NCI-H2107 treated with DMSO at 0.1 percent for 48 hours (cell line): Measurements from ENCODE around the gene ATAD3A.
"Not testable (repeated sequence)": the region's sequence is repeated elsewhere in the genome, so short reads cannot be mapped to it uniquely, and the experiment has no call there.

ENCODE experiments used
- DNase-seq: peaks from one replicate; lab custom pipeline; 2025; ENCODE audit not compliant: unreplicated experiment; lab: John Stamatoyannopoulos, UW

ATAD3A gene

DNA sequence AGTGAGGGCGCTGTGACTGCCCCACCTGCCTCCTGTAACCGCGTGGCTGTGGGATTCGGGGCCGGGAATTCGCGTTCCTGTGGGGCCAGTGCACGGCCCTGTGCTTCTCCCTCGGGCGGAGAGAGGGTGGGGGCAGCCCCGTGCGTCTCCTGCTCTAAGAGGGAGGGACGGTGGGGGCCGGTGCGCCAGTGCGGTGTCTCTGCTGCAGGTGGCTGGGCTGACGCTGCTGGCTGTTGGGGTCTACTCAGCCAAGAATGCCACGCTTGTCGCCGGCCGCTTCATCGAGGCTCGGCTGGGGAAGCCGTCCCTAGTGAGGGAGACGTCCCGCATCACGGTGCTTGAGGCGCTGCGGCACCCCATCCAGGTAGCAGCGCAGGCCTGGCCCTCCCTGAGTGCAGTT is 10.6 kb downstream of the ATAD3A start:
- DNase-seq: not testable (repeated sequence)

DNA sequence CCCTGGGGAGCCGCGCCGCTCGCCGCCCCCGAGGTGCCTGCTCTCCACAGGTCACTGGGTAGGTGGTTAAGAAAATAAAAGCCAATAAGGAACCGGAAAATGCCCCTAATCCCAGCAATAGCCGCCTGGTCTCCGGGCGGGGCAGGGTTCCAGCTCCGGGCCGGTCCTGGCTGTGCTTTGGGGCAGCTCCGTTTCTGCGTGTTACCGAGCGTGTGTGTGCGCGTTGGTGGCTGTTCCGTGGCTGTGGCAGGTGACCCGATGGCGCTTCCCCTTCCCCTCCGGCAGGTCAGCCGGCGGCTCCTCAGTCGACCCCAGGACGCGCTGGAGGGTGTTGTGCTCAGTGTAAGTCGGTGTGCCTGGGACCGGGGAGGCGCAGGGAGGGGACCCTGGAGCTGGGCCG is 11.3 kb downstream of the ATAD3A start:
- DNase-seq: not testable (repeated sequence)

- not testable (repeated sequence) for DNase-seq
Measured at GRCh38 chr1:1523651-1524050, 11.7 kb downstream of the ATAD3A start.

DNA sequence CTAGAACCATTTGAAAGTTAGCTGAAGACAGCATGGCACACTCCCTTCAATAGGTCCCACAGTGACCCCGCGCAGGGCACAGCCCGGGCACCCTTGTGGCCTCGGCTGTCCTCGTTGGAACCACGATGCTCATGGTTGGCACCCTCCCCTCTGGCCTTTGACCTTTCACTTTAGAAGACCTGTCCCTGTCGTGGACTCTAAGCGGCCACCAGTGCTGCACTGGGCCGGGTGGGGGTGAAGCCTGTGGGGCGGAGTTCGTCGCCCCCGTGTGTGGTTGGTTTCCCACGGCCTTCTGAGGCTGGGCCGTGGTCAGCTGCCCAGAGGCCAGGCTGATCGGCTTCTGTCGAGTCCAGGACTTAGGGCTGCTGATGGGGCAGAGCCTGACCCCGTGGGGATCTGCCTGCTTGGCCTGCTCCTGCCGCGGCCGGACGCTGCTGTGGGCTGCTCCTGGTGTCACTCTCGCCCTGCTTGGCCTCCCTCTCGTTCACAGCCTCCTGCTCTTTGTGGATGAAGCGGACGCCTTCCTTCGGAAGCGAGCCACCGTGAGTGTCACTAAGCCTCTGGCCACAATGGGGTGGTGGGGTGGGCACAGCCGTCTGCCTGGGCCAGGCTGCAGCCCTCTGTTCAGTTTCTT is 12.9 kb downstream of the ATAD3A start:
- DNase-seq: not testable (repeated sequence)

- not testable (repeated sequence) for DNase-seq
Measured at GRCh38 chr1:1526476-1526875, 14.5 kb downstream of the ATAD3A start.

- DNase-seq: no peak
Measured at GRCh38 chr1:1527092-1527816, 15.3 kb downstream of the ATAD3A start.

DNA sequence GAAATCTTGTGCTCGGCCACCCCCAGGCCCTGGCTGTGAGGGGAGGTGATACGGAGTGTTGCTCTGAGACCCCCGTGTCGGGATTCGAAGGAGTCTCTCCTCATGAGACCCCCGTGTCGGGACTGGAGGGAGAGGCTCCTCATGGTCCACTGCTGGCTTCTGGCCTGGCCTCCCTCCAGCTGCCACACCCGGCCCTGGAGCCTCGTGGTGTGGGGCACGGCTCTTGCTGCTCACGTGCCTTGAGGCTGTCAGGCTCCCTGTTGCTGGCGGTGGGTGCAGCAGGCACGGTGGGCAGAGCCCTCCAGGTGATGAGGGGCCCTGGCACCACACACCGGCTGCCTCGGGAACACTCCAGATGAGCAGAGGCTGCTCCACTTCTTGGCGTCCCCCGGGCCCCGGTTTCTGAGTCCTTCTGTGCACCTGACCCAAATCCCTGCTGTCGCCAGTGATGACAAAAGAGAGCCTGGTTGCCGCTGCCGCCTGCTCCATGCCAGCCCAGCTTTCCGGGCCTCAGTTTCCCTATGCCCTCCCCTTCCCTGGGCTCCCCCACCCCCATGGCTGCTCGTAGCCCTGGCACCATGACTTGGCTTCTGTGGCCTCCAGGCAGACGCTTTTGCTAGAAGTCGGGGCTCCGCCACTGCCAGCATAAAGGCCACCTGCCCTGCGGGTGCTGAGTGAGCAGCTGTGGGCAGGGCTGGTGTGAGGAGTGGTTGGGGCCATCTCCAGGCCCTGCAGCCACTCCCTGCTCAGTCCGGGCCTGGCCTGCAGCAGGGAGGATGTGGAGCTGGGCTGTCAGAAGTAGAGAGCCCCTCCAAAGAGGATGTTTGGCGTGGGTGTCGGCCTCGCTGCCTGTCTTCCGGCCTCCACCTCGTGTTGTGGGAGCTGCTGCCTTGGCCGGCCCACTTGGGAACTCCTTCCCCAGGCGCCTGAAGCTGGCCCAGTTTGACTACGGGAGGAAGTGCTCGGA is 16.6 kb downstream of the ATAD3A start:
- DNase-seq: no peak

GRCh38 chr1:1529321-1529720 is 17.4 kb downstream of the ATAD3A start:
- DNase-seq: no peak

- no peak for DNase-seq
Measured at GRCh38 chr1:1529936-1530335, 18.0 kb downstream of the ATAD3A start.

DNA sequence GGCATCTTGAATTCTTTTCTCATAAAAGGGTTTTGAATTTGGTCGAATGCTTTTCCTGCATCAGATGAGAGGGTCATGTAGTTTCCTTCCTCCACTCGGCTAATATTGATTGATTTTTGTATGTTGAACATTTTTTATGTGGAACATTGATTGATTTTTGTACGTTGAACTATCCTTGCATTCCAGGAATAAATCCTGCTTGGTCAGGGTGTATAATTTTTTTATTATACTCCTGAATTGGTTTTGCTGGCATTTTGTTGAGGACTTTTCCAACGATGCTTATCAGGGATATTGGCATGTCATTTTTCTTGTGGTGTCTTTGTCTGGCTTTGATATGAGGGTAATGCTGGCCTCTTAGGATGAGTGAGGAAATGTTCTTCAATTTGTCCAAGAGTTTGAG is 20.0 kb downstream of the ATAD3A start:
- no peak for DNase-seq

GRCh38 chr1:1533176-1533893 is 21.4 kb downstream of the ATAD3A start:
- DNase-seq: not testable (repeated sequence)

DNA sequence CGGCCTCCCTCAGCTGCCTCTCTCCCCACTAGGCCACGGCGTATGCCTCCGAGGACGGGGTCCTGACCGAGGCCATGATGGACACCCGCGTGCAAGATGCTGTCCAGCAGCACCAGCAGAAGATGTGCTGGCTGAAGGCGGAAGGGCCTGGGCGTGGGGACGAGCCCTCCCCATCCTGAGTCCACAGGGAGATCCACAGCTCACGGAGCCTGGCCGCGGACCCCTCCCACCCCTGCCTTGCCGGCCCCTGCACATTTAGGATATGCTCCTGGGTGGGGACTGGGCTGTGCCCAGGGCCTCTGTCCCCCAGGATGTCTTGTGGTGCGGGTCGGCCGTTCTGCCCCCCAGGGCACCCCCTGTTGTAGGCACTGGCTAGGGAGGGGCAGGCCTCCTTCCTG is 21.9 kb downstream of the ATAD3A start:
- not testable (repeated sequence) for DNase-seq

DNA sequence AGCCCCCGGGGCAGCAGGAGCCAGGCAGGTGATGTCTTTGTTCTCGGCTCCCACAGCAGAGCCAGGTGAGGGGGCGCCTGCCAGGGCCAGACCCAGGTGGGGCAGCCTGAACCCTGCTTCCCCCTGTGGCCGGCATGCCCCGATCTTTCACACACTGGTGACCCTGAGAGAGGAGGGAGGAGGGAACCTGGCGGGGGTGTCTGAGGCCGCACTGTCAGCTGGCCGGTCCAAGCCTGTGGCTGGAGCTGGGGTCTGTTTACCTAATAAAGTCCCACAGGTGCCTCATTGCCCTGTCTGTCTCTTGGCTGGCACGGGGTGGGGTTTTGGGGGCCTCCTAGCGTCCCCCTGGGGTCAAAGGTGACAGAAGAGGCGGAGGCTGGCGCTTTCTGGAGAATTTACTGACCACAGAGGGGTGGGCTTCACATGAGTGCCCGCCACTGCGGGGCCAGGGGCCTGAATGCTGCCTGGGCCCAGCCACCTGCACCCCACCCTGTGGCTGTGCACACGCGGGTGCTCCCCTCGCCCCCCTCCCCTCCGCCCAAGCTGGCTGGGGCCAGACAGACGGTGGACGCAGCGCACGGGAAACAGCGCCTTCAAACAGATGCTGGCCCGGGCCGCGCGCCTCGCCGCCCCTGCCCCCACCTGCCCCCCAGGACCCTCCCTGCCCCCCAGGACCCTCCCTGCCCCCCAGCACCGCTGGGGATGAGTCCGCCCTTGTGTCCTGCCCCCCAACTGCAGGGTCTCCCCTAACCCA is 22.6 kb downstream of the ATAD3A start:
- no peak for DNase-seq

GRCh38 chr1:1535201-1536018 is 23.4 kb downstream of the ATAD3A start:
- no peak for DNase-seq

- no peak for DNase-seq
Measured at GRCh38 chr1:1536019-1536937, 24.3 kb downstream of the ATAD3A start.

DNA sequence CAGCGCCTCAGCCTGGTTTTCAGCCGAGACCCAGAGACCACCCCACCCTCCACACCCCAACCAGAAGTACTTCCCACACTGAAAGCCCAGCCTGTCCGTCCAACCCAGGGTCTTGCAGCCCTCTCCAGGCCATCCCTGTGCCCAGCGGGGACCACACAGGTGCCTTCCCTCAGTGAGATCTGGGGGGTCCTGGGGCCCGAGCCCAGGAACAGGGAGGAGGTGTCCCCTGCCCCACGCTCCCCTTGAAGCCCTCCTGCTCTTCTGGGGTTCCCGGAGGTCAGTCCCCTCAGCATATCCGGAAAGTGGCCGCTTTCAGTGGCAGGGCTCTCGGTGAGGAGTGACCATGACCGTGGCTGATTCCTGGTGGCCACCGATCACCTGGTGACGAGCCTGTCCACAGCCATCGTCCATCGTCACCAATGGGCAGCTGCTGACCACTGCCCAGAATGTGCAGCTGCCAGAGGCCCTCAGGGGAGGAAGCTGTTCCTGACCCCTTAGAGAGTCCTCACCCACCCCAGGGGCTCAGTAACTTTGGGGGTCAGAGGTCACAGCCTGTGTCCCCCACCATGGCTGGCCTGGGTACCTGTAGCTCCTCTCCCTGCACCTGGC is 25.1 kb downstream of the ATAD3A start:
- no peak for DNase-seq

DNA sequence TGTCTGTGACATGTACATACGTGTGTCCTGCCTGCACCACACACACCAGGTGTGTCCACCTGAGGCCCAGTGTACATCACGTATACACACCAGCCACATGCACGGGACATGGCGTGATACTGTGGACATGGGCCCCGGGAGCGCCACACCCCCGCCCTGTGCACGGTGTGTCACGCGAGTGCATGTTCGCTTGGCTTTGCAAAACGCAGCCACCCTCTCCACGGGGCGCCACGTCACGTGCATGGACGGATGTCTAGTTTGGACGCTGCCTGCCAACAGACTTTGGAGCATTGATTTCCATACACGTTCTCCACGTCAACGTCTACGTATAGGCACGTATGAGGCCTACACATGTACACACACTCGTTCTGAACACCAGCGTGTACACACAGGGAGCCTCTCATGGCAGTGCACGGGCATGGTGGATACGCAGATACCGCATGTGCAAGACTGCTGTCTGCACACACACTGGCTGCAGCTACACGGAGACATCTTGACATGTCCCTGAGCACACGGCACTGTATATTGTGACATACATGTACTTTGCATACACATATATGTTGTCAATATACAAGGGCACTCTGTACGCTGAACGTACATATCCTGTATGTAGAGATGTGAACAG is 25.8 kb downstream of the ATAD3A start:
- no peak for DNase-seq
